HepG2 (cell line): ENCODE results near the gene NXPE3. TPM values are rescaled to one million over a fixed set of nuclear protein-coding genes. Genes with fewer than 3 reads are reported as not detected.

ENCODE experiments used
- CREB1 ChIP-seq, 2 experiments: fragments of 450-650 bp in 1 of 2; IDR thresholded peaks; 2 replicates each; pipeline ENCODE4 v1.6.1; 2016 to 2017; ENCODE audit warnings: control low read depth in 1 of 2, mild to moderate bottlenecking in 1 of 2, missing compliant biosample characterization in 1 of 2, missing genetic modification characterization in 1 of 2
- FOXC1 ChIP-seq: sonication (generic); formaldehyde crosslinking; IDR thresholded peaks from 2 replicates; pipeline ENCODE4 v1.8.0; 2022; ENCODE audit warnings: mild to moderate bottlenecking, missing genetic modification reagents, borderline replicate concordance
- FOXP1 ChIP-seq, 2 experiments: fragments of 450-650 bp in 1 of 2; IDR thresholded peaks; 2 replicates each; pipeline ENCODE4 v1.6.1; 2017 to 2018; ENCODE audit warnings: antibody characterized with exemption in 1 of 2
- FOXP4 ChIP-seq: sonication (generic); formaldehyde crosslinking; IDR thresholded peaks from 2 replicates; pipeline ENCODE4 v1.4.0; 2020; ENCODE audit warnings: missing genetic modification reagents
- GABPB1 ChIP-seq: IDR thresholded peaks from 2 replicates; pipeline ENCODE4 v1.6.1; 2016; ENCODE audit warnings: mild to moderate bottlenecking, missing genetic modification reagents, moderate library complexity, missing compliant biosample characterization
- HBP1 ChIP-seq: IDR thresholded peaks from 2 replicates; pipeline ENCODE4 v1.6.1; 2016; ENCODE audit warnings: low read depth, control low read depth
- HIVEP1 ChIP-seq: sonication (generic); formaldehyde crosslinking; IDR thresholded peaks from 2 replicates; pipeline ENCODE4 v1.4.0; 2020; ENCODE audit warnings: mild to moderate bottlenecking, missing genetic modification reagents
- HOMEZ ChIP-seq: IDR thresholded peaks from 2 replicates; pipeline ENCODE4 v1.6.1; 2016; ENCODE audit warnings: low read depth
- JDP2 ChIP-seq: sonication (generic); formaldehyde crosslinking; IDR thresholded peaks from 2 replicates; pipeline ENCODE4 v1.8.1; 2022; ENCODE audit warnings: missing genetic modification reagents, borderline replicate concordance
- KLF13 ChIP-seq: sonication (generic); formaldehyde crosslinking; IDR thresholded peaks from 2 replicates; pipeline ENCODE4 v1.4.0; 2020; ENCODE audit warnings: mild to moderate bottlenecking, missing genetic modification reagents
- MBD4 ChIP-seq: IDR thresholded peaks from 2 replicates; pipeline ENCODE4 v1.6.1; 2012; ENCODE audit warnings: low read length, inconsistent platforms, borderline replicate concordance
- MTA1 ChIP-seq: sonication (generic); formaldehyde crosslinking; IDR thresholded peaks from 2 replicates; pipeline ENCODE4 v1.4.0; 2020; ENCODE audit warnings: missing genetic modification reagents, mild to moderate bottlenecking, borderline replicate concordance
- MYPOP ChIP-seq: sonication (generic); formaldehyde crosslinking; IDR thresholded peaks from 2 replicates; pipeline ENCODE4 v1.8.1; 2023; ENCODE audit warnings: mild to moderate bottlenecking, moderate library complexity, missing genetic modification reagents
- PCBP2 ChIP-seq: fragments of 200-400 bp; formaldehyde crosslinking; optimal IDR thresholded peaks from 2 replicates; pipeline ENCODE3; 2018; ENCODE audit warnings: low read length, low read depth; ENCODE audit not compliant: poor library complexity, severe bottlenecking
- RFX1 ChIP-seq: fragments of 450-650 bp; IDR thresholded peaks from 2 replicates; pipeline ENCODE4 v1.6.1; 2017
- TEAD3 ChIP-seq: optimal IDR thresholded peaks from 2 replicates; pipeline ENCODE3; 2016; ENCODE audit warnings: borderline replicate concordance
- TMF1 ChIP-seq: sonication (generic); formaldehyde crosslinking; IDR thresholded peaks from 2 replicates; pipeline ENCODE4 v1.8.1; 2022; ENCODE audit warnings: low read depth, missing genetic modification reagents
- ZGPAT ChIP-seq: IDR thresholded peaks from 2 replicates; pipeline ENCODE4 v1.6.1; 2016; ENCODE audit warnings: mild to moderate bottlenecking
- ZIK1 ChIP-seq: sonication (generic); formaldehyde crosslinking; IDR thresholded peaks from 2 replicates; pipeline ENCODE4 v1.5.0; 2020; ENCODE audit warnings: mild to moderate bottlenecking, low read depth, missing genetic modification reagents, borderline replicate concordance
- ZNF598 ChIP-seq: sonication (generic); formaldehyde crosslinking; IDR thresholded peaks from 2 replicates; pipeline ENCODE4 v1.5.1; 2020; ENCODE audit warnings: mild to moderate bottlenecking, missing genetic modification reagents, borderline replicate concordance
- polyA plus RNA-seq, 8 experiments: library from polyadenylated mRNA; depleted of rRNA in 3 of 8; stranded (reverse) in 7 of 8; unstranded in 1 of 8; fragments of >200 nt; fragmentation: Illumina TruSeq in 4 of 8; extraction: Trizol in 4 of 8; gene quantifications; 2 replicates each; pipeline versions ENCODE4 v1.2.1 to v1.2.3, GENCODE V29; 2011 to 2016; ENCODE audit warnings: low read depth in 4 of 8, missing spikeins in 1 of 8, mixed read lengths in 1 of 8; ENCODE audit not compliant: insufficient read depth in 1 of 8
- total RNA-seq, 5 experiments: library from RNA; depleted of rRNA; stranded (reverse); fragments of >200 nt; fragmentation: Illumina TruSeq; extraction: Trizol; gene quantifications; 2 replicates each; pipeline ENCODE4 v1.2.3, GENCODE V29; 2016; ENCODE audit warnings: low read depth in 1 of 5

Gene NXPE3
- total and polyA plus RNA-seq, 2 of the 13 experiments (the other 11 are each of a cell fraction or from before 2014, with no cell fraction given): 3.5 to 4.7 TPM

- TF ChIP-seq TMF1 (CRISPR knock-in tag): 0 out of 2 replicates have a peak, but pooled peaks have one; percentile 46
- TF ChIP-seq PCBP2: no peak
- TF ChIP-seq RFX1: no peak
- TF ChIP-seq FOXP1 (IDR thresholded peaks at IDR 0.05): no peak
- no peak for TF ChIP-seq FOXP1 (CRISPR knock-in tag; IDR thresholded peaks at IDR 0.05)
- TF ChIP-seq MBD4: no peak
- 0 out of 2 replicates have a peak, but pooled peaks have one; percentile 64 for TF ChIP-seq FOXC1 (CRISPR knock-in tag)
- peak; percentile 58; the same call in 1 of the 2 replicates for TF ChIP-seq MYPOP
- TF ChIP-seq HOMEZ (CRISPR knock-in tag): no peak
- no peak for TF ChIP-seq MTA1 (CRISPR knock-in tag)
- peak; percentile 39; the same call in 1 of the 2 replicates for TF ChIP-seq ZGPAT (CRISPR knock-in tag)
- TF ChIP-seq ZIK1: no peak
- TF ChIP-seq JDP2 (CRISPR knock-in tag): no peak
- 0 out of 2 replicates have a peak, but pooled peaks have one; percentile 31 for TF ChIP-seq FOXP4
- TF ChIP-seq HBP1: no peak
- no peak for TF ChIP-seq GABPB1
- TF ChIP-seq CREB1 (IDR thresholded peaks at IDR 0.05): no peak
- peak; percentile 18; the same call in 1 of the 2 replicates for TF ChIP-seq CREB1 (CRISPR knock-in tag; IDR thresholded peaks at IDR 0.05)
- TF ChIP-seq ZNF598: 0 out of 2 replicates have a peak, but pooled peaks have one; percentile 41
- no peak for TF ChIP-seq KLF13 (CRISPR knock-in tag)
- peak; percentile 66; the same call in 1 of the 2 replicates for TF ChIP-seq HIVEP1 (CRISPR knock-in tag)
- TF ChIP-seq TEAD3 (CRISPR knock-in tag): peak; percentile 42
These were observed 48.5 kb downstream of the NXPE3 start (continued) for GRCh38 chr3:101827211-101828174.
